TTC549 (cell line): ENCODE data around the gene PPFIA2.

ENCODE experiments used
- FAIRE-seq: peaks from 2 replicates; lab custom pipeline; 2012; peaks lifted over from hg19 to GRCh38; lab: Jason Lieb, UNC

The PPFIA2 gene

GRCh38 chr12:81441629-81442028 lies 317.5 kb downstream of the PPFIA2 start:
- FAIRE-seq: no peak

GRCh38 chr12:81440001-81440400 lies 319.1 kb downstream of the PPFIA2 start:
- no peak for FAIRE-seq

DNA sequence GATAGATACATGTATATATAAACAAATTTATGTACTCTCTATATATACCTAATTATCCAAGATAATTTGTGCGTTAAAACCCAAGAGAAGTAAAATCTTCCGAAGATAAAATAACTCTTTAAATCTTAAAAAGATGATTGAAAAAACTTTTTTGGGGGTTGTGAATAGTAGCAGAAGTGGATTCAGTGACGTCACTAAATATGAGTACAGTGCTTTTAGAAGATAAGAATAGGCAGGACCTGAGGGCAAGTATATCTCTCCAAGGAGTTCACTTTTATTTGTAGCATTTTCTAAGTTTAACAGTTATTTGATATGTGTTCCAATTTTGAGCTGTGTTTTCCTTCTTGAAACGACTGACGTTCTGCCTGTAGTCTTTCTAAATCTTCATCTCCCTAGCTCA lies 319.8 kb downstream of the PPFIA2 start:
- no peak for FAIRE-seq

DNA sequence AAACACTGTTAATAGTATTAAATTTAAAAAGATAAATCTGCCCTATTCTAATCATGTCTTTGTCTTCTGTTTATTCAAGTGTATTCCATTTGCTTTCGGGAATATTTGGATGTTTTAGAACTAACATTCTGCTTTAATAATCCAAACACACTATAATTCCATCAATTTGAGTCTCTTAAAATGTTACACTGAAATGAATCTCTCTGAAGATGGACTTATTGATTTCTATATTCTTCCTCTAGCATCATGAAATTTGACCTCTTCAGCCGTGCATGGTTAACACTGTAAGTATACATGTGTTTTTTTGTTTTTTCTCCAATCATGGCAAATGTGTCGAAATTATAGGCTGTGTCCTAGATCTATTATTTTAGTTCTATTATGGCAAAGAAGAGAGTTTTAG lies 342.1 kb downstream of the PPFIA2 start:
- FAIRE-seq: no peak

DNA sequence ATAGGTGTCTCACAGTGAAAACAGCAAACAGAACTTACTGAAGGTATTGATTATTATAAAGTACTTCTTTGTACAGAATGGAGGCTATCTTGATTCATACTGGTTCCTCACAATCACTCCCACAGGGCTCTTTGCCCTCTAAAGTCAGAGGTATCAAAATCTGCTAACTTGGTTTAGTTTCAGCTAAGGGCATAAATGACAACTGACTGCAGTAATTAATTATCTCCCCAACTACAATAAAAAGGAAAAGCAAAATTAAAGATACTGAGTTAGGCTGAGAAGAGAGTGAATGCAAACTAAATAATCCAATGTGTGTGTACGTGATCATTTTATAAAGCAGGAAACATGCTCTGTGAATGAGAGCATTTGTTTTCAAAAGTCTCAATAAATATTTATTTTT lies 342.6 kb downstream of the PPFIA2 start:
- FAIRE-seq: no peak

GRCh38 chr12:81414441-81414840 lies 344.7 kb downstream of the PPFIA2 start:
- no peak for FAIRE-seq

GRCh38 chr12:81412940-81413339 lies 346.2 kb downstream of the PPFIA2 start:
- FAIRE-seq: no peak

- no peak for FAIRE-seq
Observed at GRCh38 chr12:81403348-81403747, 355.8 kb downstream of the PPFIA2 start.

DNA sequence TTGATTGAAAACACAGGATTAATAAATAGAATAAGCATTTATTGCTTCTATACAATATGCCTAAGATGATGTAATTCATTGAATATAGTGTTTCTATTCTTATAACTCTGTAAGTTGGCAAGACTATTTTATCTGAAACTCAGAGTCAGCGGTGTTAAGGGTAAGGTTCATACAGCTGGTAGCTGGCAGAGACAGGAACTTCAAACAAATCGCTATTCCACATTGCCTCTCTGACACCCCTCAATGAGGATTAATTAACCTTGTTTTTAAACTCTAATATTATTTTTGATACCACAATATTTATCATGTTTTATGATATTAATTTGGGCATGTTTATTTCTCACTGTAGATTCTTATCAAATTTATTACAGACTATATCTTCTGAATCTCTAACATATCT lies 357.9 kb downstream of the PPFIA2 start:
- no peak for FAIRE-seq

- no peak for FAIRE-seq
Observed at GRCh38 chr12:81400024-81400423, 359.1 kb downstream of the PPFIA2 start.

DNA sequence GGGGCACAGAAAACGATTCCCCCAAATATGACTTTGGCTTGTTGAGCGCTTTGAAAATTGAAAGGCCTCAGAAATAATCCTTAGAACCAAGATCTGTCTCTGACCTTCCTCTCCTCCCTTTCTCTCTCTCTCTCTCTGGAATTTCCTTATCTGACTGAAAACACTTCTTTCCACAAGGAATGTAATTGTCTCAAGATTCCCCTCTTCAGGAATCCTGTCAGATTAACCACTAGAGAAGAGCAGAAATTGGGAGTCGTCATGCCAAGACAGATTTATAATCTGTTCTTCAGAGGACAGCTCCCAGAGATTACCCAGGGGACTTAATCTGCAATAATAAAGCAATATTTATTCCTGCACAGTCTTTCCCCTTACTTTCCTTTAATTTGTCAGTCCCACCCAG lies 363.7 kb downstream of the PPFIA2 start:
- no peak for FAIRE-seq

DNA sequence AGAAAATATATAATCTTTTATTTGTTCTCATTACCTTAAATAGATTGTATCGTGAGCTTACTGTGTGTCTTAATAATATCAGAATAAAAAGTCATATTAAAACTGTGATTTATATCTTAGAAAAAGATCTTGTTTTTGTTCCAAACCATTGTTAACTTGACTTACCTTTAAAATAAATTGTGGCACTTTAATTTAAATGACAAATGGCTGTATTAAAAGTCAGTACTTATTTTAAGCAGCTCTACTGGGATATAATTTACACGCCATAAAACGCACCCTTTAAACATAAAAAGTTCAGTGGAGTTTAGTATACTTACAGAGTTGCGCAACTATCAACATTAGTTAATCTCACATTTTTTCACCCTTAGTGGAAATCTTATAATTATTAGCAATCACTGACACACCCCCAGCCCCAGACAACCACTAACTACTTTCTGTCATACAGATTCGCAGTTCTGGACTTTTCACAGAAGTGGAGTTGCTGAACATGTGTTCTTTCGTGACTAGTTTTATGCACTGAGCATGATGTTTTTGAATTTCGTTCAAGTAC lies 369.5 kb downstream of the PPFIA2 start:
- FAIRE-seq: no peak

DNA sequence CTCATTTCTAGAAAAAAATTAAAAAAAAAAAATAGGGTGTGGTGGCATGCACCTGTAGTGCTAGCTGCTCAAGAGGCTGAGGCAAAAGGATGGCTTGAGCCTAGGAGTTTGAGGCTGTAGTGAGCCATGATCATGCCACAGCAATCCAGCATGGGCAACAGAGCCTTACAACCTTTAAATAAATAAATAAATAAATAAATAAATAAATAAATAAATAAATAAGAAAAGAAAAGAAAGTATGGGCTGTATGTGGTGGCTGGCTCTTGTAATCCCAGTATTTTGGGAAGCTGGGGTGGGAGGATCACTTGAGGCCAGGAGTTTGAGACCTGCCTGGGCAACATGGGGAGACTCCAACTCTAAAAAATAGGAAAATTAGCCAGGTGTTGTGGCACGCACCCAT lies 373.0 kb downstream of the PPFIA2 start:
- FAIRE-seq: no peak

DNA sequence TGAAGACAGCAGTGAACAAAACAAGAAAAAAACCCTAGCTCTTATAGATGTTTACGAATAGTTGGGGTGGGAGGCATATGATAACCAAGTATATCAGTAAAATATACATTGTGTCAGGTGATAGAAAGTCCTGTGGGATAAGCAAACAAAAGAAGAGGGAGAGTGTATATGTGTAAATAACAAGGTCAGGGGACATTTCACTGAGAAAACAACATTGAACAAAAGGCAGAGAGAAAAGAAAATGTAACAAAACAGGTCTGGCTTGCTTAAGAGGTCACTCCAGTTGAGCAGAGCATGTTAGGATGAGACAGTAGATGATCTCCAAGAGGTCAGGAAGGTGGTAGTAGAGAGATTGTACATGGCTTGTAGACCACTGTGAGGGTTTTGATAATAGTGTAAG lies 377.2 kb downstream of the PPFIA2 start:
- FAIRE-seq: no peak

GRCh38 chr12:81378601-81379285 lies 380.4 kb downstream of the PPFIA2 start:
- no peak for FAIRE-seq

- no peak for FAIRE-seq
Observed at GRCh38 chr12:81377771-81378170, 381.4 kb downstream of the PPFIA2 start.

- no peak for FAIRE-seq
Observed at GRCh38 chr12:81375969-81376368, 383.2 kb downstream of the PPFIA2 start.

- no peak for FAIRE-seq
Observed at GRCh38 chr12:81370456-81370855, 388.7 kb downstream of the PPFIA2 start.

- FAIRE-seq: no peak
Observed at GRCh38 chr12:81369175-81369574, 390.0 kb downstream of the PPFIA2 start.

DNA sequence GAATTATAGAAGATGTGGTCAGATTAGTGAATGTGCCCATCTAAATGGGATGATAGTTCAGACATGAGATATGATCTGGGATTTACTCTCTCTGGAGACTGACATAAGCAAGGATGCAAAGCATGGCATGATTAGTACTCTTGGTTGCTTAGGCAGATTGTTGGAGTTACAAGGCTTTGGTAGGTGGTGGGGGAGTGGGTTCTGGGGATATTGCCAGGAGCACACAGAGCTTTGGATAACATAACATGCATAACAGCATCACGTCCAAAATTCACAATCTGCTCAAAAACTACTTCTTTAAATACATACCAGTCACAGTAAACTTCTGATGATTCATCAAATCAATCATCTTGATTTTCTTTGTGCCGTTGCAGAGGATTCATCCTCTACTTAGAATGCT lies 393.9 kb downstream of the PPFIA2 start:
- FAIRE-seq: no peak

DNA sequence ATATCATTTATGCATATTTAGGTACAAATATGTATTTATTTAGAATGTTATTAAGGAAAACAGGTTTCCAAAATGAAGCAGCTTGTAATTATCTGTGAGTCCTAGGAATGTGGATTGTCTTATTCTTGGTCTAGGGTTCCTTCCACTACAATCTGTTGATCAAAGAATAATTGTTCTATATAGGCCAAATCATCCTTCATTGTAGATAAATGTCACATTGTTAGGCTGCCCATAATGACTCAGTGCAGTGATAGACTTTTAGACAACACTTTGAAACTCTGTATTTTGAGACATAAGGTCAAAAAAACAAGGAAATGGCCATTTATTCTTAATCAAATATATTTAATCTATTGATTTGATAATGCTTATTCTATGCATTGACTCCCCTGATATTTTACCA lies 398.2 kb downstream of the PPFIA2 start:
- FAIRE-seq: no peak

GRCh38 chr12:81359736-81360135 lies 399.4 kb downstream of the PPFIA2 start:
- FAIRE-seq: no peak

GRCh38 chr12:81354327-81354932 lies 404.7 kb downstream of the PPFIA2 start:
- FAIRE-seq: no peak

DNA sequence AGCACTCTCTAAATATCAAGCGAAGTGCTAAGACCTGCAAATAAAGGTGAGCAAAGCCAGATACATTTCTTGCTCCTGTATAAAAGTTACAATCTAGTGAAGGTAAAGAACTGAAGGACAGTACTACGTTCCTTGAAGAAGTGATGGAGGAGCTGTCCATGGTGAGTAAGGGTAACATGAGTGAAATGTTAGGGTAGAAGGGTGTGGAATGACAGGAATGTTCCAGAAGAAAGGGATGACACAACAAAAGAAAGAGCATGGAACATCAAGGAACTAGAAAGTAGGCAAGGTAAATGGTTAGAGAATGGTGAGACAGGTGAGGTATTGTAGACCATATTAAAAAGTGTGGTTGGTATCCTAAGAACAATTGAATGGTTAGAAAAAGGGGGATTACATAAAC lies 408.8 kb downstream of the PPFIA2 start:
- no peak for FAIRE-seq
